ENCODE results near the gene ASNSD1. TPM values are rescaled to one million over a fixed set of nuclear protein-coding genes. Genes with fewer than 3 reads are reported as not detected.

ASNSD1 gene
- total and polyA plus RNA-seq, 2 of the 13 experiments (the other 11 are each of a cell fraction or from before 2014, with no cell fraction given): 35.1 to 96.6 TPM

DNA sequence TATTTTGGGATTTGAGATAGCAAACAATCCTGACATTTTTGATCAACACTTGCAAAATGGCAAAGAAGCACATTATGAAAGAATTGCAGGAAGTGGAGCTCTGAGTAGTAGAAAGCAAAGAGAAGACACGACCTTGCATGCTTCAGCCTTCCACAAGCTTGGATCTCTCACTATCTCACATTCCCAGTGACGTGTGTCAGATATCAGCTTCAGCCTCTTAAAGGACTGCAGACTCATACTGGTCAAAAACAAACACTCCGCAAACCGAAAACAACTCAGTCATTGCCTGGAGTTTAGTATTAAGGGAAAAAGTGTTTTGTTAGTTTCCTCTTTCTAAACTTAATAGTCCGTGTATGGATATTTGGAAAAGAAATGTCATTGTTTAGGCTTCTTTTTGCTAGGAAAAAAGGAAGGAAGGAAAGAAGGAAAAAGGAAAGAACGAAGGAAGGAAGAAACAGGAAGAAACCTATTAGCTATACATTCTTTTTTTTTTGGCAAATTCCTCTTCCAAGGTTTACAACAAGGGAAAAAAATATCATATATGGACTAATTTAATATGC is 48.1 kb upstream of the ASNSD1 start (continued):
- TF ChIP-seq GMEB2 (CRISPR knock-in tag; IDR thresholded peaks at IDR 0.05; ENCODE audit: low read depth) (no peak), CSRNP2 (CRISPR knock-in tag; conservative IDR thresholded peaks at IDR 0.05; ENCODE audit: low read depth) (no peak), ZNF496 (CRISPR knock-in tag; IDR thresholded peaks at IDR 0.05; ENCODE audit: insufficient replicate concordance) (no peak), HDAC1 (CRISPR knock-in tag; IDR thresholded peaks at IDR 0.05) (no peak), ZSCAN31 (CRISPR knock-in tag; IDR thresholded peaks at IDR 0.05; ENCODE audit: low read depth) (no peak), NR0B2 (CRISPR knock-in tag; IDR thresholded peaks at IDR 0.05) (no peak), ZNF333 (CRISPR knock-in tag; IDR thresholded peaks at IDR 0.05; ENCODE audit: borderline replicate concordance) (no peak), U2AF2 (IDR thresholded peaks at IDR 0.05; ENCODE audit: low read depth, low read length) (no peak), GATA4 (IDR thresholded peaks at IDR 0.05; ENCODE audit: borderline replicate concordance, low read depth) (no peak), GLMP (CRISPR knock-in tag; IDR thresholded peaks at IDR 0.05; ENCODE audit: borderline replicate concordance) (no peak), FLYWCH1 (CRISPR knock-in tag; IDR thresholded peaks at IDR 0.05) (no peak), PITX1 (CRISPR knock-in tag; IDR thresholded peaks at IDR 0.05) (no peak), FIP1L1 (IDR thresholded peaks at IDR 0.05; ENCODE audit: borderline replicate concordance, insufficient read depth, low read depth, low read length) (no peak), U2AF1 (optimal IDR thresholded peaks at IDR 0.05; ENCODE audit: low read depth, low read length) (no peak), RARA (CRISPR knock-in tag; IDR thresholded peaks at IDR 0.05) (peak; percentile 42; the same call in 1 of the 2 replicates)
- TF ChIP-seq, protein P1, sequence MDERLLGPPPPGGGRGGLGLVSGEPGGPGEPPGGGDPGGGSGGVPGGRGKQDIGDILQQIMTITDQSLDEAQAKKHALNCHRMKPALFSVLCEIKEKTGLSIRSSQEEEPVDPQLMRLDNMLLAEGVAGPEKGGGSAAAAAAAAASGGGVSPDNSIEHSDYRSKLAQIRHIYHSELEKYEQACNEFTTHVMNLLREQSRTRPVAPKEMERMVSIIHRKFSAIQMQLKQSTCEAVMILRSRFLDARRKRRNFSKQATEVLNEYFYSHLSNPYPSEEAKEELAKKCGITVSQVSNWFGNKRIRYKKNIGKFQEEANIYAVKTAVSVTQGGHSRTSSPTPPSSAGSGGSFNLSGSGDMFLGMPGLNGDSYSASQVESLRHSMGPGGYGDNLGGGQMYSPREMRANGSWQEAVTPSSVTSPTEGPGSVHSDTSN (CRISPR knock-in tag; IDR thresholded peaks at IDR 0.05): peak; percentile 26; the same call in 1 of the 2 replicates
- TF ChIP-seq, protein P2, sequence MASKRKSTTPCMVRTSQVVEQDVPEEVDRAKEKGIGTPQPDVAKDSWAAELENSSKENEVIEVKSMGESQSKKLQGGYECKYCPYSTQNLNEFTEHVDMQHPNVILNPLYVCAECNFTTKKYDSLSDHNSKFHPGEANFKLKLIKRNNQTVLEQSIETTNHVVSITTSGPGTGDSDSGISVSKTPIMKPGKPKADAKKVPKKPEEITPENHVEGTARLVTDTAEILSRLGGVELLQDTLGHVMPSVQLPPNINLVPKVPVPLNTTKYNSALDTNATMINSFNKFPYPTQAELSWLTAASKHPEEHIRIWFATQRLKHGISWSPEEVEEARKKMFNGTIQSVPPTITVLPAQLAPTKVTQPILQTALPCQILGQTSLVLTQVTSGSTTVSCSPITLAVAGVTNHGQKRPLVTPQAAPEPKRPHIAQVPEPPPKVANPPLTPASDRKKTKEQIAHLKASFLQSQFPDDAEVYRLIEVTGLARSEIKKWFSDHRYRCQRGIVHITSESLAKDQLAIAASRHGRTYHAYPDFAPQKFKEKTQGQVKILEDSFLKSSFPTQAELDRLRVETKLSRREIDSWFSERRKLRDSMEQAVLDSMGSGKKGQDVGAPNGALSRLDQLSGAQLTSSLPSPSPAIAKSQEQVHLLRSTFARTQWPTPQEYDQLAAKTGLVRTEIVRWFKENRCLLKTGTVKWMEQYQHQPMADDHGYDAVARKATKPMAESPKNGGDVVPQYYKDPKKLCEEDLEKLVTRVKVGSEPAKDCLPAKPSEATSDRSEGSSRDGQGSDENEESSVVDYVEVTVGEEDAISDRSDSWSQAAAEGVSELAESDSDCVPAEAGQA (IDR thresholded peaks at IDR 0.05; ENCODE audit: low read depth): no peak
- TF ChIP-seq, protein P2 (CRISPR knock-in tag; IDR thresholded peaks at IDR 0.05; ENCODE audit: borderline replicate concordance): no peak

All from HepG2 (cell line).